Activated gamma-delta T cell (primary cell): ENCODE measurements around the gene MYADML2.
"Not testable (repeated sequence)": the region's sequence is repeated elsewhere in the genome, so short reads cannot be mapped to it uniquely, and the experiment has no call there.

Experiments
- DNase-seq: peaks from one replicate; lab custom pipeline; 2025; lab: John Stamatoyannopoulos, UW
- total RNA-seq, 2 donors: gene quantifications; one replicate each; lab custom pipeline; 2026; lab: John Stamatoyannopoulos, UW

Gene MYADML2
- 0 reads per million in 2 donors for total RNA-seq

- no peak for DNase-seq
Measured at GRCh38 chr17:81947189-81947588, at the start of gene MYADML2. MYADML2 (minus strand) TSS chr17:81947233; CDS start chr17:81941741, 5,492 bp downstream.

- no peak for DNase-seq
Measured at GRCh38 chr17:81996232-81996756, 49.3 kb upstream of the MYADML2 start.

GRCh38 chr17:81995463-81996231, 48.6 kb upstream of the MYADML2 start:
- no peak for DNase-seq

- no peak for DNase-seq
Measured at GRCh38 chr17:81994593-81995462, 47.8 kb upstream of the MYADML2 start.

- DNase-seq, result no peak
Measured at GRCh38 chr17:81993729-81994592, 46.9 kb upstream of the MYADML2 start.

- DNase-seq, result no peak
Measured at GRCh38 chr17:81992306-81993102, 45.5 kb upstream of the MYADML2 start.

- no peak for DNase-seq
Measured at GRCh38 chr17:81991684-81992305, 44.8 kb upstream of the MYADML2 start.

GRCh38 chr17:81990836-81991683, 44.0 kb upstream of the MYADML2 start:
- no peak for DNase-seq

GRCh38 chr17:81987161-81987770, 40.2 kb upstream of the MYADML2 start:
- no peak for DNase-seq

- DNase-seq, result no peak
Measured at GRCh38 chr17:81986606-81987005, 39.6 kb upstream of the MYADML2 start.

GRCh38 chr17:81984773-81985410, 37.9 kb upstream of the MYADML2 start:
- no peak for DNase-seq

- no peak for DNase-seq
Measured at GRCh38 chr17:81983639-81984373, 36.8 kb upstream of the MYADML2 start.

- DNase-seq, result no peak
Measured at GRCh38 chr17:81983011-81983638, 36.1 kb upstream of the MYADML2 start.

GRCh38 chr17:81981511-81981910, 34.5 kb upstream of the MYADML2 start:
- DNase-seq, result not testable (repeated sequence)

GRCh38 chr17:81980707-81981343, 33.8 kb upstream of the MYADML2 start:
- no peak for DNase-seq

- DNase-seq, result no peak
Measured at GRCh38 chr17:81980122-81980521, 33.1 kb upstream of the MYADML2 start.
